K562 (cell line): ENCODE measurements around the gene MARVELD1. TPM values are rescaled to one million over a fixed set of nuclear protein-coding genes. Genes with fewer than 3 reads are reported as not detected.
A peak's percentile ranks its signal among the peaks of the same experiment; 100 is the strongest.

Source experiments
- ARID1B ChIP-seq: fragments of 450-650 bp; IDR thresholded peaks from 2 replicates; pipeline ENCODE4 v1.6.1; 2016; ENCODE audit warnings: antibody characterized with exemption, mild to moderate bottlenecking, inconsistent platforms
- CC2D1A ChIP-seq: fragments of 450-650 bp; IDR thresholded peaks from 2 replicates; pipeline ENCODE4 v1.6.1; 2017; ENCODE audit warnings: mild to moderate bottlenecking
- FOS ChIP-seq: IDR thresholded peaks from 3 replicates; pipeline ENCODE4 v1.6.1; 2011; ENCODE audit not compliant: insufficient read length; ENCODE audit errors: extremely low read depth
- FOSL1 ChIP-seq: fragments of 200-800 bp; sonication (Bioruptor generic); conservative IDR thresholded peaks from 2 replicates; pipeline ENCODE4 v1.6.1; 2016; ENCODE audit warnings: missing genetic modification characterization, missing compliant biosample characterization
- MECOM ChIP-seq: fragments of 250-450 bp; sonication (Bioruptor Pico); IDR thresholded peaks from 2 replicates; pipeline ENCODE4 v1.8.0; 2022; ENCODE audit warnings: inconsistent platforms
- MTA2 ChIP-seq: fragments of 450-650 bp; IDR thresholded peaks from 2 replicates; pipeline ENCODE4 v1.6.1; 2016; ENCODE audit warnings: low read depth
- MTA3 ChIP-seq: fragments of 450-650 bp; formaldehyde crosslinking; IDR thresholded peaks from 2 replicates; pipeline ENCODE4 v1.6.1; 2017; ENCODE audit warnings: mild to moderate bottlenecking, borderline replicate concordance
- NCOA4 ChIP-seq: fragments of 450-650 bp; IDR thresholded peaks from 2 replicates; pipeline ENCODE4 v1.6.1; 2018; ENCODE audit warnings: mild to moderate bottlenecking; ENCODE audit not compliant: partially characterized antibody
- PRMT5 ChIP-seq: sonication (generic); formaldehyde crosslinking; IDR thresholded peaks from 2 replicates; pipeline ENCODE4 v1.5.0; 2020; ENCODE audit warnings: missing genetic modification reagents
- RB1 ChIP-seq: fragments of 450-650 bp; IDR thresholded peaks from 2 replicates; pipeline ENCODE4 v1.6.1; 2017; ENCODE audit warnings: low read depth, mild to moderate bottlenecking
- RFX7 ChIP-seq: fragments of 250-450 bp; sonication (Bioruptor Pico); IDR thresholded peaks from 2 replicates; pipeline ENCODE4 v1.5.1; 2021; ENCODE audit warnings: mild to moderate bottlenecking
- SMARCA5 ChIP-seq: fragments of 450-650 bp; IDR thresholded peaks from 2 replicates; pipeline ENCODE4 v1.6.1; 2016
- SREBF2 ChIP-seq: sonication (generic); formaldehyde crosslinking; IDR thresholded peaks from 2 replicates; pipeline ENCODE4 v1.4.0; 2020; ENCODE audit warnings: mild to moderate bottlenecking, missing genetic modification reagents
- TBL1XR1 ChIP-seq, 2 experiments: IDR thresholded peaks; 2 replicates each; pipeline ENCODE4 v1.6.1; 2012; ENCODE audit warnings: improper control_type of control experiment in 2 of 2, low read length in 2 of 2, mild to moderate bottlenecking in 1 of 2
- ZBTB8A ChIP-seq: fragments of 450-650 bp; IDR thresholded peaks from 2 replicates; pipeline ENCODE4 v1.6.1; 2018; ENCODE audit warnings: mild to moderate bottlenecking, moderate library complexity; ENCODE audit not compliant: partially characterized antibody
- ZFPM2 ChIP-seq: fragments of 250-450 bp; sonication (Bioruptor Pico); IDR thresholded peaks from 2 replicates; pipeline ENCODE4 v1.5.1; 2022; ENCODE audit warnings: mild to moderate bottlenecking
- ZNF57 ChIP-seq: fragments of 450-650 bp; formaldehyde crosslinking; IDR thresholded peaks from 2 replicates; pipeline ENCODE4 v1.4.0; 2020; ENCODE audit warnings: mild to moderate bottlenecking, moderate library complexity
- ZNF830 ChIP-seq: fragments of 250-450 bp; sonication (Bioruptor Pico); IDR thresholded peaks from 2 replicates; pipeline ENCODE4 v1.5.0; 2021; ENCODE audit warnings: mild to moderate bottlenecking
- polyA plus RNA-seq, 8 experiments: library from polyadenylated mRNA; depleted of rRNA in 4 of 8; stranded (reverse) in 5 of 8; unstranded in 3 of 8; fragments of >200 nt; fragmentation: Nextera tagmentation in 2 of 8; fragmentation: Illumina TruSeq in 1 of 8; extraction: Ambion mirVana in 2 of 8; extraction: Trizol in 1 of 8; gene quantifications; 2 replicates each; pipeline versions ENCODE4 v1.2.1 to v1.2.3, GENCODE V29; 2011 to 2014; ENCODE audit warnings: inconsistent platforms in 1 of 8, missing spikeins in 1 of 8
- total RNA-seq, 7 experiments: library from RNA; depleted of rRNA in 6 of 7; stranded (reverse); fragments of >200 nt in 6 of 7; fragmentation: Illumina TruSeq in 2 of 7; extraction: Trizol in 2 of 7; gene quantifications; 2 replicates each; pipeline versions ENCODE4 v1.2.1 to v1.2.3, GENCODE V29; 2011 to 2021; ENCODE audit warnings: low replicate concordance in 1 of 7
- TF ChIP-seq, protein P1 (sequence below): IDR thresholded peaks from 2 replicates; pipeline ENCODE4 v1.6.1; 2011; ENCODE audit warnings: borderline replicate concordance, low read depth, mild to moderate bottlenecking, moderate library complexity, low read length; ENCODE audit not compliant: insufficient read depth, poor library complexity, severe bottlenecking
- TF ChIP-seq, protein P2 (sequence below): fragments of 450-650 bp; IDR thresholded peaks from 2 replicates; pipeline ENCODE4 v1.6.1; 2016; ENCODE audit warnings: mild to moderate bottlenecking
- TF ChIP-seq, protein P3 (sequence below): fragments of 450-650 bp; IDR thresholded peaks from 2 replicates; pipeline ENCODE4 v1.6.1; 2016
- TF ChIP-seq, protein P4 (sequence below): fragments of 250-450 bp; sonication (Bioruptor Pico); IDR thresholded peaks from 2 replicates; pipeline ENCODE4 v1.9.0; 2021; ENCODE audit warnings: mild to moderate bottlenecking, inconsistent platforms

Gene MARVELD1
- total and polyA plus RNA-seq, 9 of the 15 experiments (the other 6 are each of a cell fraction or from before 2014, with no cell fraction given): 2.7 to 12.5 (median 5.3) TPM

DNA sequence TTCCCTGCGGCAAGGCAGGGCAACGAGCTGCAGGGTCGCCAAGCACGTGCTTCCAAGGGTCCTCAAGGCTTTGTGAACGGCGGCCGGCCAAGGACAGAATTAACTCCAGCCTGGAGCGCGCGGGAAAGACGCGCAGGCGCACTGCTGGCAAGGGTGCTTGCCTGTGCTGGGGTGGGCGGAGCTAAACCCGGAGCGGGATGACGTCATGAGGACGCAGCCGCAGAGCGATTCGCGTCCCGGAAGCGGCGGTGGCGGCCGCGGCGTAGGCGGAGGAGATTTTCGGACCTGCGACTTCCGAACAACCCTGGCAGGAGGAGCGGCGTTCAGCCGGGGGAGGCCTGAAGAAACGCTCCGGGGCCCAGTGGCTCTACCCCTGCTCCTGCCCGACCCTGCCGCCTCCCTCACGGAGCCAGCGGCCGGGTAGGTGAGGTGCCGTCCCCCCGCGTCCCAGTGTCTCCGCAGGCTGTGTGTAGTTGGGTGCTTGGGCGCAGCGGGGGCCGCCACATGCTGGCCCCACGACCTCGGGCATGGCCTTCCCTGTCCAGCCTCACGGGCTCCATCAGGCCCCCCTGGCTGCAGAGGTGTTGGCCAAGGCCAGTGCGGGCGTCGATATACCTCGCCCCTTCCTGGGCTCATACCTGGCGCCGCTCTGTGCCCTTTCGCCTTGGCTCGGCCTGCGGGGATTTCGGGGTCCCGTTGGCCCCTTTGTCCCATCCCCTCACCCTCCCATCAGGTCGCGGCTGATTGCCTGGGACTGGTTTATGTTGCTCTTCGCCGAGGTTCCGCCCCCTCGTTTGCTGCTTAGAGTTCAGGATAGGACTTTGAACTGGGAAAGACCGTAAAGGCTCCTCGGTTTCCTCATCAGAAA, 23.6 kb downstream of the MARVELD1 start, which contains the start of gene ZFYVE27 (continued):
- no peak for TF ChIP-seq RFX7 (CRISPR knock-in tag)
- no peak for TF ChIP-seq PRMT5 (CRISPR knock-in tag)
- TF ChIP-seq NCOA4: no peak
- TF ChIP-seq ZNF830 (CRISPR knock-in tag): no peak
- peak; percentile 98 for TF ChIP-seq MTA3
- no peak; the same call in 1 of the 2 replicates for TF ChIP-seq MECOM (CRISPR knock-in tag)
- no peak for TF ChIP-seq ZNF57 (CRISPR knock-in tag)
- no peak for TF ChIP-seq CC2D1A
- no peak for TF ChIP-seq SMARCA5
- no peak; the same call in 1 of the 2 replicates for TF ChIP-seq RB1
- no peak for TF ChIP-seq ZBTB8A
- no peak for TF ChIP-seq SREBF2
- TF ChIP-seq, protein P1, sequence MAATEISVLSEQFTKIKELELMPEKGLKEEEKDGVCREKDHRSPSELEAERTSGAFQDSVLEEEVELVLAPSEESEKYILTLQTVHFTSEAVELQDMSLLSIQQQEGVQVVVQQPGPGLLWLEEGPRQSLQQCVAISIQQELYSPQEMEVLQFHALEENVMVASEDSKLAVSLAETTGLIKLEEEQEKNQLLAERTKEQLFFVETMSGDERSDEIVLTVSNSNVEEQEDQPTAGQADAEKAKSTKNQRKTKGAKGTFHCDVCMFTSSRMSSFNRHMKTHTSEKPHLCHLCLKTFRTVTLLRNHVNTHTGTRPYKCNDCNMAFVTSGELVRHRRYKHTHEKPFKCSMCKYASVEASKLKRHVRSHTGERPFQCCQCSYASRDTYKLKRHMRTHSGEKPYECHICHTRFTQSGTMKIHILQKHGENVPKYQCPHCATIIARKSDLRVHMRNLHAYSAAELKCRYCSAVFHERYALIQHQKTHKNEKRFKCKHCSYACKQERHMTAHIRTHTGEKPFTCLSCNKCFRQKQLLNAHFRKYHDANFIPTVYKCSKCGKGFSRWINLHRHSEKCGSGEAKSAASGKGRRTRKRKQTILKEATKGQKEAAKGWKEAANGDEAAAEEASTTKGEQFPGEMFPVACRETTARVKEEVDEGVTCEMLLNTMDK: no peak
- TF ChIP-seq, protein P2, sequence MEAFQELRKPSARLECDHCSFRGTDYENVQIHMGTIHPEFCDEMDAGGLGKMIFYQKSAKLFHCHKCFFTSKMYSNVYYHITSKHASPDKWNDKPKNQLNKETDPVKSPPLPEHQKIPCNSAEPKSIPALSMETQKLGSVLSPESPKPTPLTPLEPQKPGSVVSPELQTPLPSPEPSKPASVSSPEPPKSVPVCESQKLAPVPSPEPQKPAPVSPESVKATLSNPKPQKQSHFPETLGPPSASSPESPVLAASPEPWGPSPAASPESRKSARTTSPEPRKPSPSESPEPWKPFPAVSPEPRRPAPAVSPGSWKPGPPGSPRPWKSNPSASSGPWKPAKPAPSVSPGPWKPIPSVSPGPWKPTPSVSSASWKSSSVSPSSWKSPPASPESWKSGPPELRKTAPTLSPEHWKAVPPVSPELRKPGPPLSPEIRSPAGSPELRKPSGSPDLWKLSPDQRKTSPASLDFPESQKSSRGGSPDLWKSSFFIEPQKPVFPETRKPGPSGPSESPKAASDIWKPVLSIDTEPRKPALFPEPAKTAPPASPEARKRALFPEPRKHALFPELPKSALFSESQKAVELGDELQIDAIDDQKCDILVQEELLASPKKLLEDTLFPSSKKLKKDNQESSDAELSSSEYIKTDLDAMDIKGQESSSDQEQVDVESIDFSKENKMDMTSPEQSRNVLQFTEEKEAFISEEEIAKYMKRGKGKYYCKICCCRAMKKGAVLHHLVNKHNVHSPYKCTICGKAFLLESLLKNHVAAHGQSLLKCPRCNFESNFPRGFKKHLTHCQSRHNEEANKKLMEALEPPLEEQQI: no peak
- TF ChIP-seq FOSL1: peak; percentile 56
- no peak for TF ChIP-seq MTA2
- peak; percentile 40 for TF ChIP-seq ARID1B
- TF ChIP-seq ZFPM2 (CRISPR knock-in tag): no peak
- TF ChIP-seq TBL1XR1 (IDR thresholded peaks at IDR 0.05; ENCODE audit: low read length in 2 of 2): 0 out of 4 replicates have a peak, but pooled peaks of 1 of the 2 experiments have one; percentile 34
- TF ChIP-seq, protein P3, sequence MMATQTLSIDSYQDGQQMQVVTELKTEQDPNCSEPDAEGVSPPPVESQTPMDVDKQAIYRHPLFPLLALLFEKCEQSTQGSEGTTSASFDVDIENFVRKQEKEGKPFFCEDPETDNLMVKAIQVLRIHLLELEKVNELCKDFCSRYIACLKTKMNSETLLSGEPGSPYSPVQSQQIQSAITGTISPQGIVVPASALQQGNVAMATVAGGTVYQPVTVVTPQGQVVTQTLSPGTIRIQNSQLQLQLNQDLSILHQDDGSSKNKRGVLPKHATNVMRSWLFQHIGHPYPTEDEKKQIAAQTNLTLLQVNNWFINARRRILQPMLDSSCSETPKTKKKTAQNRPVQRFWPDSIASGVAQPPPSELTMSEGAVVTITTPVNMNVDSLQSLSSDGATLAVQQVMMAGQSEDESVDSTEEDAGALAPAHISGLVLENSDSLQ: no peak
- TF ChIP-seq, protein P4, sequence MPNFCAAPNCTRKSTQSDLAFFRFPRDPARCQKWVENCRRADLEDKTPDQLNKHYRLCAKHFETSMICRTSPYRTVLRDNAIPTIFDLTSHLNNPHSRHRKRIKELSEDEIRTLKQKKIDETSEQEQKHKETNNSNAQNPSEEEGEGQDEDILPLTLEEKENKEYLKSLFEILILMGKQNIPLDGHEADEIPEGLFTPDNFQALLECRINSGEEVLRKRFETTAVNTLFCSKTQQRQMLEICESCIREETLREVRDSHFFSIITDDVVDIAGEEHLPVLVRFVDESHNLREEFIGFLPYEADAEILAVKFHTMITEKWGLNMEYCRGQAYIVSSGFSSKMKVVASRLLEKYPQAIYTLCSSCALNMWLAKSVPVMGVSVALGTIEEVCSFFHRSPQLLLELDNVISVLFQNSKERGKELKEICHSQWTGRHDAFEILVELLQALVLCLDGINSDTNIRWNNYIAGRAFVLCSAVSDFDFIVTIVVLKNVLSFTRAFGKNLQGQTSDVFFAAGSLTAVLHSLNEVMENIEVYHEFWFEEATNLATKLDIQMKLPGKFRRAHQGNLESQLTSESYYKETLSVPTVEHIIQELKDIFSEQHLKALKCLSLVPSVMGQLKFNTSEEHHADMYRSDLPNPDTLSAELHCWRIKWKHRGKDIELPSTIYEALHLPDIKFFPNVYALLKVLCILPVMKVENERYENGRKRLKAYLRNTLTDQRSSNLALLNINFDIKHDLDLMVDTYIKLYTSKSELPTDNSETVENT (CRISPR knock-in tag): 0 out of 2 replicates have a peak, but pooled peaks have one; percentile 8
- TF ChIP-seq FOS: no peak
